HG03442 (cell line): Measurements from ENCODE around the gene GFRA3.
"Not testable (repeated sequence)": the region's sequence is repeated elsewhere in the genome, so short reads cannot be mapped to it uniquely, and the experiment has no call there.

ENCODE experiments used
- ATAC-seq: cut with Tn5 transposase; IDR thresholded peaks from one replicate; pipeline ENCODE4 v1.9.1; 2021; ENCODE audit warnings: mild to moderate bottlenecking, moderate library complexity; ENCODE audit not compliant: unreplicated experiment

GFRA3 gene

GRCh38 chr5:138274189-138274853 lies at the start of gene GFRA3:
TSS of gene GFRA3 (minus strand) at chr5:138274621. CDS start at chr5:138274424, 197 bp downstream.
- no peak for ATAC-seq

DNA sequence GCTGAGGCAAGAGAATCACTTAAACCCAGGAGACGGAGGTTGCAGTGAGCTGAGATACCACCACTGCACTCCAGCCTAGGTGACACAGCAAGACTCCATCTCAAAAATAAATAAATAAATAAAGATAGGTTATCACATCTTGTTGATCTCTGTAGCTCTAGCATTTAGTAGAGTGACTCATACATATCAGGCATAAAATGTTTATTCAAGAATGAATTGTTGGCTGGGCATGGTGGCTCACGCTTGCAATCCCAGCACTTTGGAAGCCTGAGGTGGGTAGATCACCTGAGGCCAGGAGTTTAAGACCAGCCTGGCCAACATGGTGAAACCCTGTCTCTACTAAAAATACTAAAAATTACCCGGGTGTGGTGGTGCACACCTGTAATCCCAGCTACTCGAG lies 43.8 kb upstream of the GFRA3 start:
- ATAC-seq, result not testable (repeated sequence)

DNA sequence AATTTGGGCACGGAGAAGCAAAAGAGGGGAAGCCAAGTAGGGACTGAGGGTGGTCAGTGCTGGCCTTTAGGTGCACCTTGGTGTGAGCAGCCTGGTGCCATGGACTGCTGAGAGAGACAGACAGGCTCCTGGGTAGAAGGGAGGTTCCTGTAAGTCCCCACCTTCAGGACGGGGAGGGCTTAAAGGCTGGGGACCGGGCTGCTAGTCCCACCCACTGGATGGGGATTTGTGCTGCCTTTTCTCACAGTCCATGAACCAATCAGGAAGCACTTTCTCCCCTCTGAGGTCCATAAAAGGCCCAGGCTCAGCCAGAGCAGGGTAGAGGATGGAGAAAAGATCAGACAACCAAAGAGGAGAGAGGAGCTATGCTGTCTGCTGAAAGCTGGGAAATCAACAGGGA lies 41.9 kb upstream of the GFRA3 start:
- ATAC-seq, result no peak

- ATAC-seq, result no peak
These were observed 41.4 kb upstream of the GFRA3 start for GRCh38 chr5:138315751-138316278.

- no peak for ATAC-seq
These were observed 31.4 kb upstream of the GFRA3 start for GRCh38 chr5:138305797-138306196.

DNA sequence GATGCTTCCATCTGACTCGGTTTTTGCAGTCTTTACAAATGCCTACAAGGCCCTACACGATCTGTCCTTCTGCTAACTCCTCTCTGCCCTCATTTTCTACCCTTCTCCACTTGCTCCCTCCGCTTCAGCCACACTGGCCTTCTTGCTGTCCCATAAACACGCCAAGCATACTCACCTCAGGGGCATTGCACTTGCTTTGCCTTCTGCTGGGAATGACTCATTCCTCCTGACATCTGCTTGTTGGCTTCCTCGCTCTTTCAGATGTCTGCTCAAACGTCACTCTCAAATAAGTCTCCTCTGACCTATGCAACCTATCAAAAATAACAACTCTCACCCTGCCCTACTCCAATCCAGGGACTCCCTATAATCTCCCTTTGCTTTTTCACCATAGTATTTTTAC lies 29.0 kb upstream of the GFRA3 start:
- ATAC-seq, result no peak

- no peak for ATAC-seq
These were observed 14.9 kb upstream of the GFRA3 start for GRCh38 chr5:138289296-138289695.

DNA sequence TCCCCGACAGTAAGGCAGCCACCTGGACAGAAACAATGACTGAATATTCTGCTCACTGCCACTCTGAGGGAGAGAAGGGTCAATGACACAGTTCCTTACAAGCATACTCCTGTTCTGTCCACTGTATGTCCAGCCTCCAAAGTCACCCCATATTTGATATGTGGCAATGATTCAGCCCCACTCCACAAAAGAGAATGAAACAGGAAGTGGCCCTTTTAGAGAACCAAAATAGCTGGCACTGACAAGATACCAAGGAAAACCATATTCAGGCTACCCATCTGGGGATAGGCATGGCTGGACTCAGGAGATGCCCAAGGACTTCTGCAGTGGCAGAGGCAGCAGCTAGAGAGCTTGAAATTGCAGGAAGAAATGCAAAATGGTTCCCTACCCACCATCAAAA lies 12.8 kb upstream of the GFRA3 start:
- no peak for ATAC-seq

DNA sequence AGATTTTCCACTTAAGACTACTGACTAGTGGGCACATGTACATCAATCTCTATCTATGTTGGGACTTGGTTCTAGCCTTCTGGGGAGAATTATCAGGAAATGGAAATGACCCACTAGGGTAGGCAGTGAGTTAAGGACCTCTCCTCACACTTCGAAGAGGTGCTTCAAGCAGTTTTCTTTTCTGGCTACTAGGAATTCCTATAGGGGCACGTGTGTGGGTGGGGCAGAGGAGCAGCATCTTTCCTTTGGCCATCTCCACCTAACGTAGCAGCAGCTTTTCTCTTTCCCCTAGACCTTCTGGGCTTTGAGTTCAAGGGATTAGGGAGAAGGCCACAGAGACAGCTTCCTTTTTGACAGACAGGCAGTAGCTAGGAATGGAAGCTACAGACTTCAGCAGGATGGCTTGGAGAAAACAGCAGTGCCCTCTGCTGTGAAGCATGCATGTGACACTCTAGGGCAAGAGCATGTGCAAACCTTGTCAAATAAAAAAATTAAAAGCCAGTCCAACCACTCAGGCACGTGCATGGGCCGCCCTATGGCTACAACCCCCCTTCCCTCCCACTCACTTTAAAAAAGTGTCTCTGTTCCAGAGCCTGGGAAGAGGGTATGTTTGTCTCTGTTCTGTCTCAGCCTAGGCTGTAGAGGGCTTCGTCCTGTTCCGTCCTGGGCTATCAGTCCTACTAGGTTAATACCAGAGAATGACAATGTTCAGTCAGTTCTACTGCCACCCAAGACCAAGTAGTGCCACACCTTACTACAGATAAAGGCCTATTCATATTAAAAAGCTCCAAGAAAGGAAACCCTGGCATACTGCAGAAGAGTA lies 8.7 kb upstream of the GFRA3 start:
- no peak for ATAC-seq

GRCh38 chr5:138280915-138281314 lies 6.5 kb upstream of the GFRA3 start:
- ATAC-seq, result no peak

DNA sequence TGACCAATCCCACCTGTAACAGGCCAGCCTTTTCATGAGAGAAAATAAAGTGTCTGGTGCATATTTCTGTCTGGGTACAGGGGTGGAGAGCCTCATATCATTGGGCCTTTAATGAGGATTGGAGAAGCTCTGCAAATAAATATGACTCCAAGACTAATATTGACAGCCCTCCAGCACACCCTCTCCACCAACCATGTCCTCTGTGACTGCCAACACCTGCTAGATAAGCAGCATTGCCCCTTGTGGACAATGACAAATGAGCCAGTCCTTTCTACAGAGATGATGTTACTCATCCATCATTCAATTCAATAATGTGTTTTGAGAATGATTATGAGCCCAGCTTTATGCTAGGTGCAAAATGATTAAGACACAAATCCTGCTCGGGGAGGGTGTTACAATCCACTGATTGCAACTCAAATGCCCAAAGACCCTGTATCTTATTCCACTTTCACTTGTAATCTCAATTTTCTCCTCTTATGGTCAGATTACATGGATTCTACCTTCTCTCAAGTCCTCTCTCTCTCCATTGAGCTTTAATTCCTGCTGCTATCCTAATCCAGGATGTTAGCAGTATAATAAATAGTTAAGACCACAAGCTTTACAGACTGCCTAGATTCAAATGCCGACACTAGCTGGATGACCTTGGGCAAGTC lies 2.1 kb upstream of the GFRA3 start:
- ATAC-seq, result no peak

DNA sequence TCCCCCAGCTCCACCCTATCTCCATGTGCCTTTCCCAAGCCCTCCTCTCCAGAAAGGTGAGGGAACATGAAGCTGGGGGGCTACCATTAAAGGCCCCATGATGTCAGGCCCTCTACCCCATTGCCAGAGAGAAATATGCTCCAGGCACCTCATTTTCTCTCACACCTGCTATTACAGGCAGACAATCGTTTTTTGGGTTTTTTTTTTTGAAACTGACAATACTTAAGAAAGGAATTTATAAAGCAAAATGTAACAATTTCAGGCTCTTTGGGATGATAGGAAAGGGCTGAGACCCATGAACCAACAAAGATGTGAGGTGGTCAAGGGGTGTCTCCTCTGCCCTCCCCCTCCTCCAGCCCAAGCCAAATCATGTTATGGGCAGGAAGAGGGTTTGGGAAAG lies 1.5 kb upstream of the GFRA3 start:
- no peak for ATAC-seq

GRCh38 chr5:138275379-138275782 lies 960 bp upstream of the GFRA3 start:
- no peak for ATAC-seq

DNA sequence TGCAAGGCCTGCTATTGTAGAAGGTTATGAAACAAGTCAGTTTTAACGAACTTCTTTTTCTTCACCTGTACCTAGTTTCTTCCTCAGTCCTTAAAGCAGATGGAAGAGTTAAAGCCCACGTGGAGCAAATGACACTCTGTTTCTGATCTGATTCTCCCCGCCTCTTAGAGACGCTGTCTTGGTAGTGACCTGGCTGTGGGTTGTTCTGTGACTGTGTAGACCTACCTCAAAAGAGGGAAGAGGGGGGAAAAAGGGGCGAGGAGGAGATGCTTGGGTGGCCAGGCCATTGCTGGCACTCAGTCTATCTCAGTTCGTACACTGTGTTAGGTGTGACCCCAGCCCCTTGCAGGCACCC lies 610 bp downstream of the GFRA3 start:
- no peak for ATAC-seq

- no peak for ATAC-seq
These were observed 1.7 kb downstream of the GFRA3 start for GRCh38 chr5:138272681-138273080.

DNA sequence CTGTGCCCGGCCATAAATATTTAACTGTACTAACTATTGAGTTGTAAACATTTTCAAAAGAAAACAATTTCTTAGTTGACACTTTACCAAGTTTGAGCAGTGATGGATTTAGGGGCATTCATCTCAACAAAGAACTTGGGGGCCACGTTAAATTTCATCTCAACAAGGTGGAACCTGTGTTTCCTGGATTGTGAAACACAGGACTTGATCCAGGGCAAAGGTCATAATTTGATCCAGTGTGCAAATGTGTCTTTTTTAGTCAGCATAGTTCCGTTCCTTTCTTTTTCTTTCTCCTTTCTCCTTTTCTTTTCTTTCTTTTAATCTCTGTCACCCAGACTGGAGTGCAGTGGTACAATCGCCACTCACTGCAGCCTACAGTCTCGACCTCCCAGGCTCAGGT lies 3.1 kb downstream of the GFRA3 start:
- ATAC-seq, result no peak

GRCh38 chr5:138264183-138264582 lies 10.2 kb downstream of the GFRA3 start:
- no peak for ATAC-seq

DNA sequence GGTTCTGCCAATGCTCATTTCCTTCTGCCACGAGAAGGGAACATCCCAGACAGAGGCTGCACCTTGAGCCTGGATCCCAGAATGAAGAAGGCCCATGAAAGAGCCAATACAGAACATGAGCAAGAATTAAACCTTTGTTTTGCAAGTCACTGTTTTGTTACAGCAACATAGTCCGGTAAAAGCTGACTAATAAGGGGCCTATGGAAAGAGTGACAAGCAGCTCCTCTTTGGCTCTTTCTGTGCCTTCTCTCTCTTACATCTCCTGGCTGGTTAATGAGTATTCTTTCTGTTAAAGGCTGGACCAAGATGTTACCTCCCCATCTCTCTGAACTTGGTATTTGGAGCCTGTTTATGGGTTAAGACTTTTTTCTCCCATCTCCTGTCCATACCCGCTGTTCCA lies 10.8 kb downstream of the GFRA3 start:
- ATAC-seq, result no peak

- ATAC-seq, result no peak
These were observed 15.6 kb downstream of the GFRA3 start for GRCh38 chr5:138258704-138259292.

GRCh38 chr5:138257583-138257982 lies 16.8 kb downstream of the GFRA3 start:
- ATAC-seq, result no peak

GRCh38 chr5:138252944-138253343 lies 21.5 kb downstream of the GFRA3 start:
- no peak for ATAC-seq
